Esophagus muscularis mucosa (tissue), 4 donors: ENCODE measurements around the gene MLF1. TPM values are rescaled to one million over a fixed set of nuclear protein-coding genes. Genes with fewer than 3 reads are reported as not detected.
"Not testable (repeated sequence)": the region's sequence is repeated elsewhere in the genome, so short reads cannot be mapped to it uniquely, and the experiment has no call there.

Experiments used
- DNase-seq: peaks from one replicate; pipeline ENCODE4 v3.0.0-alpha.2; 2017; ENCODE audit errors: extremely low spot score
- H3K27ac ChIP-seq, 4 donors: fragments of 200-600 bp; sonication (generic); replicated peaks in 1 of 4; 1 replicate in 3 of 4; 2 replicates in 1 of 4; pipeline ENCODE4 v1.5.1; 2016 to 2019; ENCODE audit warnings: mild to moderate bottlenecking in 1 of 4
- H3K27me3 ChIP-seq, 4 donors: fragments of 200-600 bp; sonication (generic); one replicate each; pipeline versions ENCODE4 v1.5.1 to v1.6.0; 2016 to 2019
- H3K36me3 ChIP-seq, 4 donors: fragments of 200-600 bp; sonication (generic); one replicate each; pipeline ENCODE4 v1.5.1; 2016 to 2019
- H3K4me1 ChIP-seq, 4 donors: fragments of 200-600 bp; sonication (generic); one replicate each; pipeline ENCODE4 v1.5.1; 2016 to 2019
- H3K4me3 ChIP-seq, 4 donors: fragments of 200-600 bp; sonication (generic); 1 replicate in 2 of 4; 2 replicates in 2 of 4; pipeline ENCODE4 v1.5.1; 2016 to 2019; ENCODE audit warnings: mild to moderate bottlenecking in 4 of 4, moderate library complexity in 1 of 4
- H3K9me3 ChIP-seq, 4 donors: fragments of 200-600 bp; sonication (generic); 1 replicate in 3 of 4; 2 replicates in 1 of 4; pipeline ENCODE4 v1.5.1; 2016 to 2019
- CTCF ChIP-seq, 3 experiments: fragments of 200-600 bp in 2 of 3; fragments of 450-650 bp in 1 of 3; sonication (generic) in 2 of 3; IDR thresholded peaks; one replicate each; pipeline ENCODE4 v1.5.1; 2017 to 2019; ENCODE audit warnings: antibody characterized with exemption in 3 of 3, mild to moderate bottlenecking in 2 of 3, moderate library complexity in 1 of 3
- EP300 ChIP-seq: sonication (generic); formaldehyde crosslinking; IDR thresholded peaks from one replicate; pipeline ENCODE4 v1.6.1; 2017; ENCODE audit warnings: antibody characterized with exemption
- POLR2A ChIP-seq: fragments of 450-650 bp; IDR thresholded peaks from one replicate; pipeline ENCODE4 v1.6.1; 2017; ENCODE audit warnings: antibody characterized with exemption, moderate library complexity, mild to moderate bottlenecking, low read depth
- POLR2AphosphoS5 ChIP-seq, 2 donors: sonication (generic); formaldehyde crosslinking; IDR thresholded peaks; one replicate each; pipeline ENCODE4 v1.6.1; 2017; ENCODE audit warnings: antibody characterized with exemption in 2 of 2
- WGBS: methylation state at CpG from one replicate; pipeline ENCODE4 v1.1.5; 2018; 5-methylcytosine and 5-hydroxymethylcytosine counted together
- intact Hi-C: fragments of 100-400 bp; cut with DNase I; formaldehyde crosslinking; loops from one replicate; pipeline ENCODE4 v1.15.1; 2023
- total RNA-seq, 4 donors: library from RNA; depleted of rRNA; stranded (reverse); fragments of >200 nt; gene quantifications; one replicate each; pipeline versions ENCODE4 v1.1.0 to v1.2.1, GENCODE V29; 2016

MLF1 gene
- total RNA-seq, 4 donors from 2014 or later, result 7.6 to 15.2 (median 9.9) TPM

DNA sequence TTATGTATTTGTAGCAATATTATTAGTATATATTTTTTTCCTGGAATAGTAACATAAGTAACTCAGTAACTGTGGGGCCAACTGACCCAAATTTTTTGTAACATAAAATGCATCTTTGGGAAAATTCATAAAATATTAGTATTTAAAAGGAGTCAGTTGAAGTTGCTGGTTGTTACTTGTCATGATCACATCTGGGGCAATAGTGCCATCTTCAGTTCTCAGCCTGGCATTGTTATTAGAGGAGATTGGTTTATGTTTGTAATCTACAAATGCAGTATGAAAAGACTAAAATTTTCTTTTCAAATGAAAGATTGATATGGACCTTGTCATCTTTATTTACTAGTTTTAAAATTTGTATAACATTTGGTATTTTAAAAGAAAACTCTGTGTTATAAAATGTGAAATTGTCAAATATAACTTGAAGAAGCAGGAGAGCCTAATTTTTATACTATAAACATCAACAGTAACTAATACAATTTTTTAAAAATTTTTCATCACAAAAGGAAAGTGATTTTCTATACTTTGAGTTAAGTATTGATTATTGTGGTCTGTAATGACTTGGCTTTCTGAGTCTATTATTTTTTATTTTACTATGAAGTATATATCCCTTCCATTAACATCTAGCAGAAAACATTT is 38.8 kb upstream of the MLF1 start:
- H3K9me3 ChIP-seq, result no peaks in the 10 kb centered on the region
- no peaks in the 10 kb centered on the region for H3K27me3 ChIP-seq
- no peak overlapping the region for H3K4me3 ChIP-seq
- H3K27ac ChIP-seq, result no peak overlapping the region
- H3K36me3 ChIP-seq, result no peaks in the 10 kb centered on the region
- H3K4me1 ChIP-seq, result no peaks in the 10 kb centered on the region
- TF ChIP-seq CTCF (IDR thresholded peaks at IDR 0.05) (peak in 2 of 3 experiments; percentile 19 to 41), EP300 (no peak)
- intact Hi-C loops, result no loop called here
- no peak for DNase-seq

DNA sequence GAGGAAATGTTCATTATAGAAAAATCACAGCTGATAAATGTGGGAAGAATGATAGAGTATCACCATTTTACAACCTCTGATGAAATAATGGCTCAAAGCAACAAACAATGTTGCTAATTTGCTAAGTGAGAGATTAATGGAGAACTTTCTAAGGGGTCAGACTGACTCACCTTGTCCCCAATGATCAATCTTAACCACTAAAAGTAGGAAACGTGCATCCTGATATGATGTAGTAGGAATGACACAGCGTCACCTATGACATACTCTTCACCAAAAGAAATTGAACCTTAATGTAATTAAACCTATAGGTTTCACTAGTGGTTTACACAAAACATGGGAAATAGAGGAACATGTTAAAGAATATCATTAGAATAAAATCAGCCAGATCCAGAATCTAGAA is 35.1 kb upstream of the MLF1 start:
- WGBS, result 84% methylated on average over 2 of the region's 2 CpGs
- intact Hi-C loops, result no loop called here

GRCh38 chr3:158539414-158540014 is 31.5 kb upstream of the MLF1 start:
- Histone ChIP-seq H3K36me3 (peaks cover 0 to 13% (median 2%) of the 10 kb centered on the region in 4 donors), H3K4me1 (no peaks in the 10 kb centered on the region), H3K9me3 (no peaks in the 10 kb centered on the region), H3K27ac (no peak overlapping the region), H3K27me3 (no peaks in the 10 kb centered on the region), H3K4me3 (no peak overlapping the region)
- DNase-seq, result no peak
- TF ChIP-seq EP300 (no peak), CTCF (IDR thresholded peaks at IDR 0.05) (peak; percentile 27 to 52 (median 38)), POLR2AphosphoS5 (IDR thresholded peaks at IDR 0.05) (no peak), POLR2A (no peak)
- intact Hi-C loops, result no loop called here
- WGBS, result 77% methylated on average over 3 of the region's 3 CpGs

More for the DNA sequence above, 35.1 kb upstream of the MLF1 start:
- DNase-seq, result no peak
- Histone ChIP-seq H3K9me3 (no peaks in the 10 kb centered on the region), H3K36me3 (no peaks in the 10 kb centered on the region), H3K4me1 (no peaks in the 10 kb centered on the region), H3K27me3 (no peaks in the 10 kb centered on the region), H3K4me3 (no peak overlapping the region), H3K27ac (no peak overlapping the region)
- no peak for TF ChIP-seq POLR2A

- H3K4me3 ChIP-seq, result no peak overlapping the region
- no peak overlapping the region for H3K27ac ChIP-seq
- 100% methylated on average over 1 of the region's 1 CpG for WGBS
- TF ChIP-seq POLR2AphosphoS5 (IDR thresholded peaks at IDR 0.05), result no peak
- TF ChIP-seq EP300, result no peak
- TF ChIP-seq CTCF (IDR thresholded peaks at IDR 0.05), result no peak
- no peak for TF ChIP-seq POLR2A
- no peaks in the 10 kb centered on the region for H3K4me1 ChIP-seq
- no peak for DNase-seq
- no peaks in the 10 kb centered on the region for H3K9me3 ChIP-seq
- no peaks in the 10 kb centered on the region for H3K27me3 ChIP-seq
- peaks cover 0 to 17% (median 2%) of the 10 kb centered on the region in 4 donors for H3K36me3 ChIP-seq
- intact Hi-C loops, result no loop called here
Measured at GRCh38 chr3:158540066-158540465, 30.9 kb upstream of the MLF1 start.

GRCh38 chr3:158548691-158549090 is 22.3 kb upstream of the MLF1 start:
- Histone ChIP-seq H3K4me3 (no peak overlapping the region), H3K9me3 (no peaks in the 10 kb centered on the region), H3K27me3 (no peaks in the 10 kb centered on the region), H3K36me3 (peaks cover 0 to 16% (median 2%) of the 10 kb centered on the region in 4 donors), H3K27ac (no peak overlapping the region), H3K4me1 (no peaks in the 10 kb centered on the region)
- 58% methylated on average over 4 of the region's 4 CpGs for WGBS
- DNase-seq, result no peak
- intact Hi-C loops, result no loop called here
- TF ChIP-seq POLR2A (no peak), POLR2AphosphoS5 (IDR thresholded peaks at IDR 0.05) (no peak), EP300 (no peak), CTCF (IDR thresholded peaks at IDR 0.05) (no peak)

DNA sequence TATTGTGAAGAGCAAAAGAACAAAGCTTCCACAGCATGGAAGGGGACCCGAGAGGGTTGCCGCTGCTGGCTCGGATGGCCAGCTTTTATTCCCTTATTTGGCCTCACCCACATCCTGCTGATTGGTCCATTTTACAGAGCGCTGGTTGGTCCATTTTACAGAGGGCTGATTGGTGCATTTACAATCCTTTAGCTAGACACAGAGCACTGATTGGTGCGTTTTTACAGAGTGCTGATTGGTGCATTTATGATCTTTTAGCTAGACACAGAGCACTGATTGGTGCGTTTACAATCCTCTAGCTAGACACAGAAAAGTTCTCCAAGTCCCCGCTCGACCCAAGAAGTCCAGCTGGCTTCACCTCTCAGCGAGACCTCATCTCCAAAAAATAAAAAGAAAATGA is 21.1 kb upstream of the MLF1 start:
- H3K9me3 ChIP-seq, H3K27ac ChIP-seq, DNase-seq, H3K27me3 ChIP-seq, intact Hi-C loops, H3K36me3 ChIP-seq, H3K4me1 ChIP-seq, H3K4me3 ChIP-seq: not testable (repeated sequence)
- WGBS, result 96% methylated on average over 6 of the region's 9 CpGs
